GM20000 (cell line): ENCODE results near the gene APBB1.

Experiments used
- DNase-seq: peaks from one replicate; pipeline ENCODE4 v3.0.0; 2012; ENCODE audit warnings: low spot score
- TF ChIP-seq, protein P1 (sequence below): IDR thresholded peaks from 2 replicates; pipeline ENCODE4 v1.5.1; 2012; ENCODE audit warnings: mild to moderate bottlenecking, control low read depth; ENCODE audit errors: extremely low read depth, missing control alignments

The APBB1 gene

DNA sequence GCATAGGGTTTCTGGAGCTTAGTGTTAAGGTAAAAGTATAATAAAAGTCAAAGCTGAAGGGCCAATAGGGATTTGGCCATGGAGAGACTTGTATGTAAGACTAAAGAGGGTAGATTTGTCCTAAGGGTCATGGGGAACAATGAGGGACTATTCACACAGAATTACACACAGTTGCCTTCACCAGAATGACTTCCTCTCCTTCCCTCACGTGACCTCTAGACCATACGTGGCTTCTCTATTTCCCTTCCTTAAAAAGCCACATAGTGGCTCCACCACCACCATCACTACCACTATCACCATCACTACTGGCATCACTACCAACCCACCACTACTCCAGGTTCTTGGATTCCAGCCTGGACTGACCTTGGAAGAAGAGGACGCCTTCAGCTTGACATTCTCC is 19.1 kb upstream of the APBB1 start:
- TF ChIP-seq, protein P1, sequence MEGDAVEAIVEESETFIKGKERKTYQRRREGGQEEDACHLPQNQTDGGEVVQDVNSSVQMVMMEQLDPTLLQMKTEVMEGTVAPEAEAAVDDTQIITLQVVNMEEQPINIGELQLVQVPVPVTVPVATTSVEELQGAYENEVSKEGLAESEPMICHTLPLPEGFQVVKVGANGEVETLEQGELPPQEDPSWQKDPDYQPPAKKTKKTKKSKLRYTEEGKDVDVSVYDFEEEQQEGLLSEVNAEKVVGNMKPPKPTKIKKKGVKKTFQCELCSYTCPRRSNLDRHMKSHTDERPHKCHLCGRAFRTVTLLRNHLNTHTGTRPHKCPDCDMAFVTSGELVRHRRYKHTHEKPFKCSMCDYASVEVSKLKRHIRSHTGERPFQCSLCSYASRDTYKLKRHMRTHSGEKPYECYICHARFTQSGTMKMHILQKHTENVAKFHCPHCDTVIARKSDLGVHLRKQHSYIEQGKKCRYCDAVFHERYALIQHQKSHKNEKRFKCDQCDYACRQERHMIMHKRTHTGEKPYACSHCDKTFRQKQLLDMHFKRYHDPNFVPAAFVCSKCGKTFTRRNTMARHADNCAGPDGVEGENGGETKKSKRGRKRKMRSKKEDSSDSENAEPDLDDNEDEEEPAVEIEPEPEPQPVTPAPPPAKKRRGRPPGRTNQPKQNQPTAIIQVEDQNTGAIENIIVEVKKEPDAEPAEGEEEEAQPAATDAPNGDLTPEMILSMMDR, result no peak
- DNase-seq, result no peak

DNA sequence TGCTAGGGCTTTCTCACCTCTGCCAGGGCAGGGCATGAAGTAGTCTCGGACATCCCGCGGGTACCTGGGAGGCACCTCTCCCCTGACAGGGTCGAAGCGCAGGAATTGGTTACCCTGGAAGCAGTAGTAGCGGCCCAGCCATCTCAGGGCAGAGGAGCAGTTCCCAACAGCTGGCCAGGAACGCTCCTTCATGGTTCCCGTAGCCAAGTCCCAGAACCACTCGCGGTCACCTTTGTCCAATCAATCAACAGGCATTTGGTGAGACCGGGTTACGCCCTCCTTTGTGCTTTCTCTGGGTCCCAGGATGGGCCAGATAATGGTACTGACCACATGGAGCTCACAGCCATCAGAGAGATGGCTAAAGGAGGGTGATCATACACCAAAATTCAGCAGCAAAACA is 18.5 kb upstream of the APBB1 start:
- no peak for DNase-seq
- TF ChIP-seq, protein P1, result no peak

DNA sequence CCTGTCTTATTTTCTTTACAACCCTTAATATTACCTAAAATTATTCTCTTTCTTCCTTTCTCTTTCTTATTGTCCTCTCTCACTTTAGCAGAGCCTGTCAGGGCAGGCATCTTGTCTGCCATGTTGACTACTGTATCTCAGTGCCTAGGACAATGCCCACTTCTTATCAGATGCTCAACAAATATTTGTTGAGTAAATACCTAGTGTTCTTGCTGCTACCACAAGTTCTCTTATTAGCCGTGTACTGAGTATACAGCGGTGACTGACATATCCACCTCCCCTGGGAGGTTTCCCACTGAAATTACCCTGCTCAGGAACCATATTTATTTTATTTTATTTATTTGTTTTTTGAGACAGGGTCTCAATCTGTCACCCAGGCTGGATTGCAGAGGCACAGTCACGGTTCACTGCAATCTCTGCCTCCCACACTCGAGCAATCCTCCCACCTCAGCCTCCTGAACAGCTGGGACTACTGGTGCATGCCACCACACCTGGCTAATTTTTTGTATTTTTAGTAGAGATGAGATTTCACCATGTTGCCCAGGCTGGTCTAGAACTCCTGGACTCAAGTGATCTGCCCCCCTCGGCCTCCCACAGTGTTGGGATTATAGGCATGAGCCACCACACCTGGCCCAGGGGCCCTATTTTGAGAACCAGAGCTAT is 15.2 kb upstream of the APBB1 start:
- no peak for DNase-seq
- TF ChIP-seq, protein P1, result no peak

DNA sequence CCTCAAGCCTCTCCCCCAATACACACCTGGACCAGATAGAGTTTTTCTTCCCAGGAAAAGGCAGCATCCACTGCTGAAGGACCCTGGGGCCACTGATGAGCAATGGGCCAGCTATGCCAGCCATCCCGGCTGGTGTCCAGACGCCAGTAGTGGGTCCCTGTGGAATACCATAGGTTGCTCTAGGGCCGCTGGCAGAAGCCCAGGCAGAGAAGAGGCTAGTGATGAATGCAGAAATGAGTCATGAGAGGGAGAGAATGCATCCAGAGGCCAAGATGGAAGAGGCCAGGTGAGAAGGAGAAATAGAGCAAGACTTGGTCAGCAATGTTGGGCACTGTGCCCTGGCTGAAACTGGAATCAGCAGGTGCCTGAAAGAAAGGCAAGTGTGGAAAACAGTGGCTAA is 13.0 kb upstream of the APBB1 start:
- TF ChIP-seq, protein P1, result no peak
- DNase-seq, result no peak

DNA sequence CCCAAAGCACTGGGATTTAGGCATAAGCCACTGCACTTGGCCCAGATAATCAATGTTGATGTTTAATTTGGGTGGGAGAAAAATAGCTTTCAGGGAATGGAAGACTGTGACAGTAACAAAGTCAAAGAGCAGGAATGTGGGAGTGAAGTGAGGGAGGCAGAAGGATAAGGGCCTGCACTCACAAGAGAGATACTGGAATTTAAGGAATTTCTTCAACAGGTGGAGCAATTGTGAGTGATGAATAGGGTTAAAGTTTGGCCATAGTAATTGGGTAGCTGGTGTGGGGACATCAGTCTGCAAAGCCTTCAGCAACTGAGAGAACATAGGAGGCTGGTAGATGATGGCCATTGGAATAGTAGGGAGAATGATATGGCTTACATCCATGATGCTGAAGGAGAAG is 8.6 kb upstream of the APBB1 start:
- no peak for DNase-seq
- TF ChIP-seq, protein P1, result no peak

DNA sequence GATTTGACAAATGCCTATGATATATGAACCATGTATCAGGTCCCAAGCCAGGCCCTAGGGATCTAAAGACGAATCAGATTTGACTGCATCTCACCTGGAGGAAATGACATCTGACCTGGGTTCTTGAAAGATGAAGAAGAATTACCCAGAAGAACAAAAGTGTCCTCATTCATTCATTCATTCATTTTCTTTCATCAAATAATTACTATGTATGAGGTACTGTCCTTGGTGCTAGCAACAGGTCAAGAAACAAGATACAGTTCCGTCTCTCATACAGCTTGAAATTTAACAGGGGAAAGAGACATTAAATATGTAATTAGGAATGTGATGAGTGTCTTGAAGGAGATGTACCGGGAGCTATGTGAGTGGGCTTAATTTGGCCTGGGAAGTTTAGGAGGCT is 1.8 kb upstream of the APBB1 start:
- TF ChIP-seq, protein P1, result no peak
- no peak for DNase-seq

DNA sequence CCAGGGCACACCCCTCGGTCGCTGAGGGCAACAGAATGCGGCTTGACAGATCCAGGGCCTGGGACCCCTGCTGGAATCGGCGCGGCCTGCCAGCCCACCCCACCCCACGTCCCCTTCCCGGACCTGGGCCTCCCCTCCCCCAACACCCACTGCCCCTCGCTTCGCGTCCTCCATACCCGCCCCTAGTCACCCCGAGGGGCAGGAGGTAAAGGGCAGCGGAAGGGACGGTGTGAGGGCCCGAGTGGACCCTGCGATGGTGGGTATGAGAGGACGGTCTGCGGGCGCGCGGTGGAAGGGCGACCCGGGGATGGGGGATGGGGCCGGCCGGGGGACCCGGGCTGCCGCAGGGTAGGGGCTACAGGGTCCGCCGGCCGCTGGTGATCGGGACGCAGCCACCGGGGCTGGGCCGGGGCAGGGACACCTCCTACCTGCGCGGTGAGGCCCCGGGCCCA is 311 bp downstream of the APBB1 start:
- TF ChIP-seq, protein P1, result no peak
- DNase-seq, result no peak
